Body of pancreas (tissue), 4 donors: Measurements from ENCODE around the gene IFNGR1.

Source experiments
- CTCF ChIP-seq, 7 experiments: fragments of 450-650 bp in 4 of 7; fragments of 200-600 bp in 3 of 7; sonication (generic) in 3 of 7; IDR thresholded peaks; one replicate each; pipeline ENCODE4 v1.5.1; 2016 to 2019; ENCODE audit warnings: antibody characterized with exemption in 7 of 7
- POLR2A ChIP-seq, 3 donors: fragments of 450-650 bp; IDR thresholded peaks; one replicate each; pipeline ENCODE4 v1.6.1; 2016; ENCODE audit warnings: antibody characterized with exemption in 3 of 3, mild to moderate bottlenecking in 2 of 3

- no peak for TF ChIP-seq CTCF (IDR thresholded peaks at IDR 0.05)
- TF ChIP-seq POLR2A (IDR thresholded peaks at IDR 0.05) = no peak
Measured at GRCh38 chr6:137171053-137171374, 48.2 kb downstream of the IFNGR1 start.
